ENCODE results near the gene CPNE1.

The CPNE1 gene

DNA sequence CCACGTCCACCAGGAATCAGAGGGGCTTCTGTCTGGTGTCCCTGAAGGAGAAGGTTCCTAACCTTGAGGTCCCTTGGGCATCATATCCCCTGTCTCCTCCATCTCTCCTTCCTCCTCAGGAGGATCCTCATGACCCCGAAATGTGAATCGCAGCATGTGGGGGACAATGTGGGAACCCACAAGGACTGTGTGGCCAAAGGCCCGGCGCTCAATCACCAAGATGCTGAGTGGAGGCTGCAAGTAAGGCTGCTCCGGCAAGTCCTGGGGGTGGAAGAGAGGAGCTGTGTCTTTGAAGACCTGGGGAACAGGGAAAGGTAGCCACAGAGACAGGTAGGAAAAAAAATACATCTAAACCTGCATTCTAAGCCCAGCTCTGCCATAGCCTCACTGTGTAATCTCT, 85.5 kb downstream of the CPNE1 start:
- Histone ChIP-seq H3K4me2 (no peak overlapping the region), H3K27ac (no peak overlapping the region), H3K9me3 (replicated peaks in 1 of 11) (peaks cover 11 to 16% (median 14%) of the 10 kb centered on the region in 11 experiments; a peak in 19 of 22 replicates), H3K4me1 (no peaks in the 10 kb centered on the region), H3K27me3 (no peaks in the 10 kb centered on the region), H3K4me3 (no peak overlapping the region), H3K36me3 (no peaks in the 10 kb centered on the region), H4K20me1 (no peaks in the 10 kb centered on the region), H3K9ac (no peak overlapping the region)
- TF ChIP-seq Cebpa-rat (IDR thresholded peaks at IDR 0.05): no peak

GRCh38 chr20:35578469-35578868, 86.2 kb downstream of the CPNE1 start:
- no peaks in the 10 kb centered on the region for H3K36me3 ChIP-seq
- H3K4me1 ChIP-seq: no peaks in the 10 kb centered on the region
- no peaks in the 10 kb centered on the region for H3K27me3 ChIP-seq
- TF ChIP-seq Cebpa-rat (IDR thresholded peaks at IDR 0.05): no peak
- H3K9me3 ChIP-seq (replicated peaks in 1 of 11): peaks cover 12 to 20% (median 17%) of the 10 kb centered on the region in 11 experiments; a peak in 19 of 22 replicates
- no peaks in the 10 kb centered on the region for H4K20me1 ChIP-seq
- no peak overlapping the region for H3K27ac ChIP-seq
- H3K9ac ChIP-seq: no peak overlapping the region
- H3K4me2 ChIP-seq: no peak overlapping the region
- no peak overlapping the region for H3K4me3 ChIP-seq

- Histone ChIP-seq H3K36me3 (peaks cover 0 to 4% (median 0%) of the 10 kb centered on the region in 11 experiments; a peak in 4 of 22 replicates), H3K27ac (no peak overlapping the region), H3K4me1 (no peaks in the 10 kb centered on the region), H3K9ac (no peak overlapping the region), H3K27me3 (no peaks in the 10 kb centered on the region), H3K4me3 (no peak overlapping the region), H4K20me1 (no peaks in the 10 kb centered on the region), H3K4me2 (no peak overlapping the region), H3K9me3 (replicated peaks in 1 of 11) (peaks cover 16 to 27% (median 23%) of the 10 kb centered on the region in 11 experiments)
- no peak for TF ChIP-seq Cebpa-rat (IDR thresholded peaks at IDR 0.05)
Measured at GRCh38 chr20:35576816-35577215, 87.9 kb downstream of the CPNE1 start.
